ENCODE measurements around the gene HSPA6.

DNA sequence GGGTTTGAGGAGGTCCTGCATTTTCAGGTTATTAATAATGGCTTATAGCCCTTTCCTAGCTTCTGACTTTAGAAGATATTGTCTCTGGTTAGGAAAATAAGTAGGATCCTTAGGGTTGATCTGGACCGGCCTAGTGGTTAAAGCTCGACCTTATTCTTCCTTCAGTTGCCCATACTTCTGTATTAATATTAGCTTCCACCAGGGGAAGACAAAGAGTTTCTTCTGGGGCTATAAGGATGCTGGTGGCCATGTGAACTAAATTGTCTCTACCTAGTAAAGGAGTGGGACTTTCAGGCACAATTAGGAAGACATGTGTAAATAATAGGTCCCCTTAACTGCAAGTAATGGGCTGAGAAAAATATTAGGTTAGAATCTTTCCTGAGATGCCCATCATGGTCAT is 39.7 kb upstream of the HSPA6 start:
- TF ChIP-seq, protein P1, sequence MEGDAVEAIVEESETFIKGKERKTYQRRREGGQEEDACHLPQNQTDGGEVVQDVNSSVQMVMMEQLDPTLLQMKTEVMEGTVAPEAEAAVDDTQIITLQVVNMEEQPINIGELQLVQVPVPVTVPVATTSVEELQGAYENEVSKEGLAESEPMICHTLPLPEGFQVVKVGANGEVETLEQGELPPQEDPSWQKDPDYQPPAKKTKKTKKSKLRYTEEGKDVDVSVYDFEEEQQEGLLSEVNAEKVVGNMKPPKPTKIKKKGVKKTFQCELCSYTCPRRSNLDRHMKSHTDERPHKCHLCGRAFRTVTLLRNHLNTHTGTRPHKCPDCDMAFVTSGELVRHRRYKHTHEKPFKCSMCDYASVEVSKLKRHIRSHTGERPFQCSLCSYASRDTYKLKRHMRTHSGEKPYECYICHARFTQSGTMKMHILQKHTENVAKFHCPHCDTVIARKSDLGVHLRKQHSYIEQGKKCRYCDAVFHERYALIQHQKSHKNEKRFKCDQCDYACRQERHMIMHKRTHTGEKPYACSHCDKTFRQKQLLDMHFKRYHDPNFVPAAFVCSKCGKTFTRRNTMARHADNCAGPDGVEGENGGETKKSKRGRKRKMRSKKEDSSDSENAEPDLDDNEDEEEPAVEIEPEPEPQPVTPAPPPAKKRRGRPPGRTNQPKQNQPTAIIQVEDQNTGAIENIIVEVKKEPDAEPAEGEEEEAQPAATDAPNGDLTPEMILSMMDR (IDR thresholded peaks at IDR 0.05; ENCODE audit: insufficient read depth, low read length, poor library complexity, severe bottlenecking) = no peak
- TF ChIP-seq EZH2phosphoT487 (conservative IDR thresholded peaks at IDR 0.05; ENCODE audit: low read length) = no peak

All from SU-DHL-6 (cell line).